Neuronal stem cell (in vitro differentiated cells): ENCODE data around the gene OPN3.
"Not testable (repeated sequence)": the region's sequence is repeated elsewhere in the genome, so short reads cannot be mapped to it uniquely, and the experiment has no call there.

Source experiments
- DNase-seq: peaks from one replicate; pipeline ENCODE4 v3.0.0-alpha.2; 2013; ENCODE audit warnings: low spot score
- H2AFZ ChIP-seq: one replicate; pipeline ENCODE4 v1.6.1; 2013; ENCODE audit warnings: mild to moderate bottlenecking, low read length, inconsistent platforms
- H2AK5ac ChIP-seq: 2 replicates; pipeline ENCODE4 v1.6.1; 2013; ENCODE audit warnings: low read depth, mild to moderate bottlenecking, inconsistent platforms, low read length, moderate library complexity, mixed read lengths
- H2BK120ac ChIP-seq: 2 replicates; pipeline ENCODE4 v1.6.1; 2013; ENCODE audit warnings: low read depth, mild to moderate bottlenecking, inconsistent platforms, low read length, moderate library complexity, mixed read lengths
- H2BK12ac ChIP-seq: one replicate; pipeline ENCODE4 v1.6.1; 2013; ENCODE audit warnings: low read length, inconsistent platforms
- H2BK15ac ChIP-seq: 2 replicates; pipeline ENCODE4 v1.6.1; 2013; ENCODE audit warnings: mild to moderate bottlenecking, low read length, inconsistent platforms, mixed read lengths
- H2BK5ac ChIP-seq: one replicate; pipeline ENCODE4 v1.6.1; 2013; ENCODE audit warnings: inconsistent platforms, mild to moderate bottlenecking, low read length, moderate library complexity
- H3K14ac ChIP-seq: one replicate; pipeline ENCODE4 v1.6.1; 2013; ENCODE audit warnings: low read length, inconsistent platforms
- H3K18ac ChIP-seq: 2 replicates; pipeline ENCODE4 v1.6.1; 2013; ENCODE audit warnings: low read length, inconsistent platforms
- H3K23ac ChIP-seq: 2 replicates; pipeline ENCODE4 v1.6.1; 2013; ENCODE audit warnings: low read depth, mild to moderate bottlenecking, mixed read lengths, low read length, inconsistent platforms; ENCODE audit not compliant: poor library complexity
- H3K27ac ChIP-seq: replicated peaks from 3 replicates; pipeline ENCODE4 v1.5.1; 2013; ENCODE audit warnings: low read length, inconsistent platforms
- H3K27me3 ChIP-seq, 3 experiments: 2 replicates each; pipeline ENCODE4 v1.6.1; 2013; ENCODE audit warnings: low read length in 3 of 3, mild to moderate bottlenecking in 2 of 3, inconsistent platforms in 1 of 3, low read depth in 1 of 3, mixed read lengths in 1 of 3, moderate library complexity in 1 of 3; ENCODE audit not compliant: control insufficient read depth in 3 of 3, insufficient read depth in 3 of 3
- H3K36me3 ChIP-seq, 2 donors: replicated peaks in 1 of 2; 2 replicates each; pipeline ENCODE4 v1.6.1; 2013; ENCODE audit warnings: low read length in 2 of 2; ENCODE audit not compliant: control insufficient read depth in 2 of 2, insufficient read depth in 2 of 2
- H3K4ac ChIP-seq: 2 replicates; pipeline ENCODE4 v1.6.1; 2013; ENCODE audit warnings: inconsistent platforms, mild to moderate bottlenecking, low read length, moderate library complexity
- H3K4me1 ChIP-seq, 2 donors: 1 replicate in 1 of 2; 2 replicates in 1 of 2; pipeline ENCODE4 v1.6.1; 2013; ENCODE audit warnings: low read length in 2 of 2, low read depth in 1 of 2; ENCODE audit not compliant: control insufficient read depth in 2 of 2, insufficient read depth in 1 of 2
- H3K4me2 ChIP-seq: one replicate; pipeline ENCODE4 v1.6.1; 2013; ENCODE audit warnings: mild to moderate bottlenecking, low read length, inconsistent platforms; ENCODE audit not compliant: insufficient read depth, poor library complexity, severe bottlenecking
- H3K4me3 ChIP-seq, 2 donors: 2 replicates each; pipeline ENCODE4 v1.5.1; 2013; ENCODE audit warnings: low read length in 2 of 2, mild to moderate bottlenecking in 2 of 2, inconsistent platforms in 1 of 2, moderate library complexity in 1 of 2
- H3K79me1 ChIP-seq: one replicate; pipeline ENCODE4 v1.6.1; 2013; ENCODE audit warnings: low read depth, mild to moderate bottlenecking, inconsistent platforms, low read length, moderate library complexity
- H3K9ac ChIP-seq: one replicate; pipeline ENCODE4 v1.6.1; 2013; ENCODE audit warnings: mild to moderate bottlenecking, low read depth, low read length, inconsistent platforms; ENCODE audit not compliant: poor library complexity
- H3K9me3 ChIP-seq, 2 donors: replicated peaks in 1 of 2; 2 replicates each; pipeline versions ENCODE3 to v1.6.1; 2013; ENCODE audit warnings: low read length in 2 of 2, mild to moderate bottlenecking in 2 of 2, inconsistent platforms in 1 of 2, low read depth in 1 of 2, mixed read lengths in 1 of 2, moderate library complexity in 1 of 2; ENCODE audit not compliant: control insufficient read depth in 2 of 2, insufficient read depth in 1 of 2
- H4K8ac ChIP-seq: one replicate; pipeline ENCODE4 v1.6.1; 2013; ENCODE audit warnings: low read depth, mild to moderate bottlenecking, inconsistent platforms, low read length, moderate library complexity
- H4K91ac ChIP-seq: one replicate; pipeline ENCODE4 v1.6.1; 2013; ENCODE audit warnings: low read length, low read depth, mild to moderate bottlenecking, inconsistent platforms; ENCODE audit not compliant: poor library complexity
- WGBS, 2 donors: extraction: QIAGEN DNeasy Blood & Tissue Kit; methylation state at CpG; one replicate each; pipeline ENCODE4 v1.1.7; 2013; ENCODE audit warnings: missing lambda C conversion rate in 2 of 2, mixed read lengths in 1 of 2; ENCODE audit not compliant: insufficient read length in 2 of 2, insufficient replicate concordance in 1 of 2; ENCODE audit errors: extremely low coverage in 2 of 2; 5-methylcytosine and 5-hydroxymethylcytosine counted together

The OPN3 gene

GRCh38 chr1:241666419-241666818 lies 26.2 kb upstream of the OPN3 start:
- H3K14ac ChIP-seq: no peak overlapping the region
- H3K36me3 ChIP-seq: no peaks in the 10 kb centered on the region
- H3K9ac ChIP-seq: no peak overlapping the region
- WGBS, 2 donors: no CpG with 5 or more reads among the region's 3 CpGs
- H2BK12ac ChIP-seq: no peak overlapping the region
- H3K27me3 ChIP-seq: no peaks in the 10 kb centered on the region
- no peak overlapping the region for H3K23ac ChIP-seq
- no peak overlapping the region for H4K8ac ChIP-seq
- no peak overlapping the region for H3K18ac ChIP-seq
- no peak overlapping the region for H3K4ac ChIP-seq
- H2AFZ ChIP-seq: no peak overlapping the region
- H3K4me1 ChIP-seq: no peaks in the 10 kb centered on the region
- no peak overlapping the region for H2BK5ac ChIP-seq
- no peaks in the 10 kb centered on the region for H3K79me1 ChIP-seq
- DNase-seq: no peak
- H3K4me3 ChIP-seq: no peak overlapping the region
- H2AK5ac ChIP-seq: no peak overlapping the region
- no peak overlapping the region for H2BK15ac ChIP-seq
- no peak overlapping the region for H3K4me2 ChIP-seq
- no peaks in the 10 kb centered on the region for H3K9me3 ChIP-seq
- H2BK120ac ChIP-seq: no peak overlapping the region
- H3K27ac ChIP-seq: no peak overlapping the region
- no peak overlapping the region for H4K91ac ChIP-seq

- DNase-seq: no peak
- Histone ChIP-seq H3K14ac (no peak overlapping the region), H2BK12ac (no peak overlapping the region), H3K4ac (no peak overlapping the region), H2BK5ac (no peak overlapping the region), H3K18ac (no peak overlapping the region), H2AK5ac (no peak overlapping the region), H4K91ac (no peak overlapping the region), H3K9me3 (no peaks in the 10 kb centered on the region), H3K79me1 (no peaks in the 10 kb centered on the region), H3K27me3 (no peaks in the 10 kb centered on the region), H4K8ac (no peak overlapping the region), H3K4me2 (no peak overlapping the region), H2BK120ac (no peak overlapping the region), H3K4me3 (no peak overlapping the region), H3K9ac (no peak overlapping the region), H2BK15ac (no peak overlapping the region), H2AFZ (no peak overlapping the region), H3K36me3 (no peaks in the 10 kb centered on the region), H3K4me1 (no peaks in the 10 kb centered on the region), H3K23ac (no peak overlapping the region), H3K27ac (no peak overlapping the region)
- no CpG with 5 or more reads among the region's 5 CpGs for WGBS, 2 donors
Measured at GRCh38 chr1:241660424-241660972, 20.3 kb upstream of the OPN3 start.

- not testable (repeated sequence) for H3K23ac ChIP-seq, H2BK120ac ChIP-seq, H2BK12ac ChIP-seq, H4K8ac ChIP-seq, H3K27me3 ChIP-seq, H2AK5ac ChIP-seq, H4K91ac ChIP-seq, H3K36me3 ChIP-seq, H2BK5ac ChIP-seq, H3K4me3 ChIP-seq, H3K14ac ChIP-seq, DNase-seq, H3K9ac ChIP-seq, H3K18ac ChIP-seq, H3K27ac ChIP-seq, H3K79me1 ChIP-seq, H3K4me2 ChIP-seq, H3K4ac ChIP-seq, H2BK15ac ChIP-seq, H3K9me3 ChIP-seq, H2AFZ ChIP-seq, H3K4me1 ChIP-seq
- no CpG with 5 or more reads among the region's 2 CpGs for WGBS, 2 donors
Measured at GRCh38 chr1:241659016-241659415, 18.8 kb upstream of the OPN3 start.

DNA sequence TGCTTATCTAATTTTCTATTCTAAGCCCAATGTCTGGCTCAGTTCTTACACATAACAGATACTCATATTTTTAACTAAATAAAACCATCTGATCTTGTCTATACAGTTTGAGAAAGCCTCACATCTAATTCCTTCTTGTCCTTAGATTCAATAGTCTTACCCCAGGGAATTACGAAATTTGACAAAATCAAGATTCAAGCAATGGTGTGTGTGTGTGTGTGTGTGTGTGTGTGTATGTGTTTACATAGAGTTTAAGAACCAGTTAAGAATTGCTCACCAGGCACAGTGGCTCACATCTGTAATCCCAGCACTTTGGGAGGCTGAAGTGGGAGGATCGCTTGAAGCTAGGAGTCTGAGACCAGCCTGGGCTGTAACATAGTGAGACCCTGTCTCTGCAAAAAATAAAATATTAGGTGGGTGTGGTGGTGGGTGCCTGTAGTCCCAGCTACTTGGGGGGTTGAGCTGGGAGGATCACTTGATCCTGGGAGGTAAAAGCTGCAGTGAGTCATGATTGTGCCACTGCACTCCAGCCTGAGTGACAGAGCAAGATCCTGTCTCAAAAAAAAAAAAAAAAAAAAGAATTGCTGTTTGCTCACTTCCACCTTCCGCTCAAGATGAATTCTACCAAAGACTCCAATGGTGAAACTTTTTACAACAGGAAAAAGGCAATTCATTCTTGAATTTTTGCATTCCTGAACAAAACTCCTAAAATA lies 18.1 kb upstream of the OPN3 start:
- no peaks in the 10 kb centered on the region for H3K4me1 ChIP-seq
- H3K36me3 ChIP-seq: no peaks in the 10 kb centered on the region
- H2BK12ac ChIP-seq: no peak overlapping the region
- H3K23ac ChIP-seq: no peak overlapping the region
- H3K9ac ChIP-seq: no peak overlapping the region
- H3K14ac ChIP-seq: no peak overlapping the region
- H3K9me3 ChIP-seq: no peaks in the 10 kb centered on the region
- no peaks in the 10 kb centered on the region for H3K27me3 ChIP-seq
- WGBS, 2 donors: no CpG with 5 or more reads among the region's 3 CpGs
- no peak overlapping the region for H3K18ac ChIP-seq
- H3K79me1 ChIP-seq: no peaks in the 10 kb centered on the region
- DNase-seq: no peak
- no peak overlapping the region for H2AK5ac ChIP-seq
- H3K27ac ChIP-seq: no peak overlapping the region
- H3K4me3 ChIP-seq: no peak overlapping the region
- no peak overlapping the region for H2BK15ac ChIP-seq
- H3K4ac ChIP-seq: no peak overlapping the region
- no peak overlapping the region for H4K91ac ChIP-seq
- H2AFZ ChIP-seq: no peak overlapping the region
- no peak overlapping the region for H2BK120ac ChIP-seq
- H3K4me2 ChIP-seq: no peak overlapping the region
- no peak overlapping the region for H4K8ac ChIP-seq
- H2BK5ac ChIP-seq: no peak overlapping the region
